Stimulated activated CD4-positive, alpha-beta T cell treated with anti-CD3 and anti-CD28 coated beads, Interleukin-2, amount 100 ng/mL, for 24 hours (primary cell): ENCODE results near the gene ANKRD1.
"Not testable (repeated sequence)": the region's sequence is repeated elsewhere in the genome, so short reads cannot be mapped to it uniquely, and the experiment has no call there.

Experiments
- DNase-seq, 2 donors: peaks; one replicate each; pipeline ENCODE4 v3.0.0-alpha.2; 2020

Gene ANKRD1

DNA sequence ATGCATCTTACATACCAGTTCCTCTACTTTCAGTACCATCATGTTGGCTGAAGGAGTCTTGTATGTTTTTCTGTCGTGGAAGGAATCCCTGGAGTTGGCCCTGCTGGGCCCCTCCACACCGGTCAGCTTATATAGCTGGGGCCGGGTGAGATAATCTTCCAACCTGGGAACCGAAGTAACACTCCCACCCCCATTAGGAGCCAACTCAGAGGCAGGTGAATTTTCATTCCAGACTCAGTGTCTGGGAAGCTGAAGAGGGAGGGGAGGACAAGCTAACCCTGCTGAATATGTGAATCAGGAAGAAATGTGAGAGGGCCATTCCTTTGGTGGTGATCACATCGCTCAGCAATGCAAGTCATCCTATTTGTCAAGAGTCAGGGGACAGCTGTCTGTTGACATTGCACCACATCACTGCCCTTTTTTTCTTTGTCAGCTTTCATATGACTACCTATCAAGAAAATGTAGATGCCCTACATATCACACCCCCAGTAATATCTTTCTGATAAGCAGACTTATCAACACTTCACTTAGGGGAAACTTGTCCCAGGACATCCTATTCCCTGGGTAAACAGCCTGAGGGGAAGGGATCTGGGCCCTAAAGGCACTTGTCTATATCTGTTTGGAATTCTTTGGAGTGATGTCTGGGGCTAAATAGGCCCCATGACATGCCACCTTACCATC lies at the start of gene ANKRD1:
TSS of gene ANKRD1 (minus strand) at position 102 of the 681 bp plus-strand sequence. CDS start at position 42, 60 bp downstream.
- DNase-seq = no peak

DNA sequence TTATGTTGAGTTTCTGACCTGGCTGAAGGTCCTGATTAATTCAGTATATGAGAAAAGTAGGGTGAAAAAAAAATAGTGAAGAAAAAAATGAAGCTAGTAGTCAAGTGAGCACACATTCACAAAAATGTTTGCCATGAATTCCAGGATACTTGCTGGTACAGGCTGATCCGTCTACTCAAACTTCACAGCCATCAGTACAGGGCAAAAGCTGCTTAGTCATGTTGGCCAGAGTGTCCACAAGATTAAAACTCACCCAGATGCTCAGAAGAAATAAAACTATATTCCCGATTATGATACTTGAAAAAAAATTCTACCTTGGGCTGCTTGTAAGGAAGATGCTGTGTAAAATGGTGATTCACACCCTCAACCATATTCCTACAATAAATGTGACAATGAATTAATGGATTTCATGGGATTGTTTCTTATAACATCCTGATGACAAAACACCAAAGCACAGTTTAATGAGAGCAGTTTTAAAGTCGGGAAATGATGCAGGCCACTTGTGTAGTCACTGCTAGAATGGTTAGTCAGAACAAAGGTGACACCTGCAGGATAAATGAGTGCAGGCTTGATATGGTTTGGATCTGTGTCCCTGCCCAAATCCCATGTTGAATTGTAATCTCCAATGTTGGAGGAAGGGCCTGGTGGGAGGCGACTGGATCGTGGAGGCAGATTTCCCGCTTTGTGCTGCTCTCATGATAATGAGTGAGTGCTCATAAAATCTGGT lies 49.2 kb upstream of the ANKRD1 start:
- DNase-seq = no peak

DNA sequence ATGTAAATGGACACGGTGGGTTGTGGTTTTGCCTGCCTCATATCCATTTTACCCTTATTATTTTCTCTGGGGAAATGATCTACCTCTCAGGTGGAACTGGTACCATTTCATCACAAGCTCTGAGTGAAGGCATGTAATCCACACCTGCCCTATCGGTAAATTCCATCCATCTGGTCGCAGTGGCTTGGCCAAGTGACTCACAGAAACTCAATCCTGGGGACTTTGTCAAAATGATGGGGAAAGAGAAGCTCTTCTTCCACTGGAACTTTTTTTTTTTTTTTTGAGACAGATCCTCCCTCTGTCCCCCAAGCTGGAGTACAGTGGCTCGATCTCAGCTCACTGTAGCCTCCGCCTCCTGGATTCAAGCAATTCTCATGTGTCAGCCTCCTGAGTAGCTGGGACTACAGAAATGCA lies 48.2 kb upstream of the ANKRD1 start:
- no peak for DNase-seq

DNA sequence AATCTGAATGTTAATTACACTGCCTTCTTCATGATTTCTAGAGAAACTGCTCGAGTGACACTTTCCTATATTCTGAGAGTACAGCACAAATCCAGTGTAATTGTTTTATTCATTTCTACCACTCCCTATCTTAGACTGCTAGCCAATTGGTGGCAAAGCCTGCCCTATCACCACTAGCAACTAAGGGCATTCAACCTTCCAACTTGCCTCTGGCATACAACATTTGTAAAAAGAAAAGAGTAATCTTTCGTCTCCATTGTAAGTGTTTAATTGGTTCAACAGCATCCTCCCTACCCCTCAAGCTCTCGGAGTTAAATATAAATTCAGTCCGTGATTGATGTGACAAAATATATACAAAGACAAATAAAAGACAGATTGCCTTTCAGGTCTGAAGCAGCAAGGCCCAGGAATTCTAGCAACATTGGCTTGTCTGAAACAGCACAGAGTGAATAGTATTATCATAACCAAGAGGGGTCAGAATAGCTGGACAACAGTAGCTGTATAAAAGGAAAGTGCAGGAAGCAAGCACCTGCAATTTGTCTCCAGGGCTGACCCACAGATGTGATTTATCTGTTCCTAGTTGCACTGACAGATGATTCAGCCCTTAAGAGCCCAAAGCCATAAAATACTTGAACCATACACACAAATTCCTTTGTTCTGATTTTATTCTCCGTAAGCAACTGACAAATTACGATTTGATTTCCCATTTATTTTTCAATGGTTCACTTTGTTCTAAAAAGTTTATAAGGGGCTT lies 47.6 kb upstream of the ANKRD1 start:
- no peak for DNase-seq

DNA sequence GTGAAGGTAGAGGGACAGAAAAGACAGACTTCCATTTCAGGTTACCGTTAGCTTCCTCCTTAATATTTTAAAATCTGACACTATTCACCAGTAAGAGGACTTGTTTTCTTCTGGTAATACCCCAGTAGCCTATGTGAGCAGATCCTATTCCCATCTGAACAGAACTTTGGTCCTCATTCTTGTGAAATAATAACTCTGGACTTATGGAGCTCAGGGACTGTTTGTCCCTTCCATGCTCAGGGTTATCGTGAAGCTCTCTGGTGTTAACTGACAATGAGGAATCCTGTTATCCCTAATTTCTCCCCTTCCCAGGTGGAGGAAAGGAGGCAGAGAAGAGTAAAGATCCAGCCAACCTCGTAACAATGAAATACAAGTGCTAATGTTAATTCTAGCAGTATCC lies 47.0 kb upstream of the ANKRD1 start:
- DNase-seq = no peak

DNA sequence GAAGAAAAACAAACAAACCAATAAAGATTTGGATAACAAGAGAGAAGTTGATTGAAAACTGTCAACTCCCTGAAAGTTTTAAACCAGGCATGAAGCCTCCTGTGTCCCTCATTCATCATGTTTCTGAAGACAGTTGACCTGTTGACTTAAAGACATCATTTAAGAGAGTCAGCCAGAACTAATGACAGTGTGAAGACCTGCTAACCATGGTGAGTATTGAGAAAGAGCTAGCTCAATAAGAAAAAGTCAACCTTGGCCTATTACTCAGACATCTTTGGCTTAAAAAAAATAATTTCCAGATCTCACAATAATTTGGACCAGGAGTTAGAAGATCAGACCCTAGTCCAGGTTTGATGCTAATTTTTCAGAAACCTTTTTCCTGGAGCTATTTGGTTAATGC lies 45.3 kb upstream of the ANKRD1 start:
- no peak for DNase-seq

DNA sequence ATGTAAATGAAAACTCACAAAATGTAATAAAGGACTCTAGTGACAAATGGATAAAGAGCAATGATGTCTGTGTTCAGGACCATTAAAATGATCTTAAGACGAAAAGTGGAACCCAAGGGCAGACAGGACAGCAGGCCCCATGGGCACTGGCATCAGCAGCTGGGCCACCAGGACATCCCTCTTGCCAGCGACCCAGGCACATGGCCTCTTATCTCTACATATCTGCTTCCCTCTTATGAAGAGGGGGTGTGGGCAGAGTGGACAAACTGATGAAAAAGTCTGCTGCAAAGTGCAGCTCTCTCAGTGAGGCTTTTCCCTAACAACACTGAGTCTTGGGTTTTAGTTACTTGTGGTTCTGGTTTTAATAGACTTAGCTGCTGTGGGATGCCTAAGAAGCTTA lies 44.8 kb upstream of the ANKRD1 start:
- no peak for DNase-seq

DNA sequence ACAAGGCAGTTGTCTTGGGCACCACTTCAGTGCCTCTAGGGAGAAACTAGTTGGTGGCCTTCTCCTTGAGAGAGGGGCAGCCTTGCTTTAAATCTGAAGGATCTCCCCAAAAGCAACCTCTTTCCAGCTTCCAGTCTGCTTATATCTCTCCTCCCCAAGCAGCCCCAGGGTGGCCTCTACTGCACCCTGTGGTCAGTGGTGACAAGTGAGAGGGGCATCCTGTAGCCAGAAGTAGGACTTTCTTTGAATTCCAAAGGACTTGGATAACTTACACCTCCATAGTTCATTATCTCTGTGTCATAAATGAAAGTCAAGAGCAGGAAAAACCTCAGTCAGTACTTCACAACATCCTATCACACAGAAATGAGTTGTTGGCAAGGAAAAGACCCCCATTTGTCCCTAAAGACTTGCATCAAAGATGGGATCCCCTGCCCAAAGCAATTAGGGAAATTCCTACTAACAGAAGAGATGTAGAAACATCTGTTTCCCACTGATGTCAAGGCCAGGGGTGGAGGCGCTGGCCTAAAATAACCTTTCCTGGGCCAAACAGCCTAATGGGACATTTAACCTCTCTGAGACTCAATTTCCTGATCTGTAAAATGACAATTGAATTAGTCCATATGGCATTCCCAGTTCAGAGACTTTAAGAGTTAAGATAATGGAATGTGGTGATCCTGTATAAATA lies 44.0 kb upstream of the ANKRD1 start:
- no peak for DNase-seq

DNA sequence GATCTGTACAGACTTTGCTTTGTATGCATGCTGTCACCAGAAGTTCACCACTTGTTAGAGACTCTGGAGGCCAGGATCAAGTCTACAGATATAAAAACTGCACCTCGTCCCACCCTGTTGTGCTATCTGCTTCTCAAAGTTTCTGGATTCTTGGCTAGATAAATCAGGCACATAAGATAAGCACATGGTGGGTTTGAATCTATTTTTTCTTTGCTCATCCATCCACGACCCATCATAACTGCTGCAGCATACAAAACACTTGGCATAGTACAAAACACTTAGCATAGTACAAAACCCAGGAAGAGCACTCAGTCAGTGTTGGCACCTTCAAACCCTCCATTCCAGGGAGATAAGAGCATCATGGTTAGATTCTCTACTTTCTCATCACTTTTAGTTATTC lies 42.4 kb upstream of the ANKRD1 start:
- no peak for DNase-seq

DNA sequence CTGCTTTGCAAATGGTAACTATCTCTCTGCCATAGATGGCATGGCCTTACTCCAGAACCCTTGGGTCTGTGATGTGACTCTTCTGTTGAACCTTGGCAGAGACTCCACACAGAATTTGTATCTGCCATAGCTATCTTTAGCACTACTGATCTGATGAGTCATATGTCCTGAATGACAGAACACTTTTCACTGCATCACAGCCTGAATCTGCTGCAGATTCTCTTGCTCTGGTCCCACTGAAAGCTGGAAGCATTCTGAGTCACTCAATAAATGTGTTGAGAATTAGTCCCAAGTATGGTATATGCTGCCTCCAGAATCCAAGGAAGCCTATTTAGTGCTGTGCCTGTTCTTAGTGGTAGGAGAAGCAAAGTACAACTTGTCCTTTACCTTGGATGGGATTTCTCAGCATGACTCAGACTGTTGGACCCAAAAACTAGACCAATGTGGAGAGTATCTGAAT lies 39.5 kb upstream of the ANKRD1 start:
- no peak for DNase-seq

DNA sequence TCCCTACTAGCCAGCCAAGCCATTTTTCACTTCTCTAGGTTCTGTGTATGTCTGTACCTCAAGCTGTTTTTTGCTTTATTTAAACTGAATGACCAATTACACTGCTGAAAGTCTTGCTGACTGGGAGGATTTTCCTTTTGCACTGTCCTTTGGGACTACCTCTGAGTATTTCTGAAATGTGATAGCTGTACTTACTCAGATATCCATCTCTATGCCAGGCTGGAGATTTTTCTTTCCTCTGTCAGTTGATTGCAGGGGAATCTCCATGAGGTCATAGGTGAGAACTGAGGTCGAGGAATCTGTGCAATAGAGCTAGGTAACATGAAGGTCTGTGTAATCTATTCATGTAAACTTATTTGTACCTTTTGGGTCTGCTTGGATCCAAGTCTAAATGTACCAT lies 38.9 kb upstream of the ANKRD1 start:
- DNase-seq = no peak

DNA sequence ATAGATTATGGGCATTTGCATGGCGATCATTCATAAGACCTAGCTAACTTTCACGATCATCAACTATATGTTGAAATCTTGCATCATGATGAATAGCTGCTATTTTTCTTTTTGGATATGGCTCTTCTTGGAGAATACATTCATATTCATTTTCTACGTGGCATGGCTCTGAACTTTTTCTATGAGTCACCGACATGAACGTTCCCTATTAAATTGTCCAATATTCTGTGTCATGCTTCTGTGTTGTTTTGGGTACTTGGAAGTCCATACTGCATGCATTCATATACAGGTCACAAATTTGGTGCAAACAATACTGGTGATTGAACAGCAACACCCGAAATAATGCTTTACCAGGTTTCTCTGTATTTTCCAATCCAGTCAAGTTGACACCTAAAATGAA lies 37.9 kb upstream of the ANKRD1 start:
- no peak for DNase-seq

DNA sequence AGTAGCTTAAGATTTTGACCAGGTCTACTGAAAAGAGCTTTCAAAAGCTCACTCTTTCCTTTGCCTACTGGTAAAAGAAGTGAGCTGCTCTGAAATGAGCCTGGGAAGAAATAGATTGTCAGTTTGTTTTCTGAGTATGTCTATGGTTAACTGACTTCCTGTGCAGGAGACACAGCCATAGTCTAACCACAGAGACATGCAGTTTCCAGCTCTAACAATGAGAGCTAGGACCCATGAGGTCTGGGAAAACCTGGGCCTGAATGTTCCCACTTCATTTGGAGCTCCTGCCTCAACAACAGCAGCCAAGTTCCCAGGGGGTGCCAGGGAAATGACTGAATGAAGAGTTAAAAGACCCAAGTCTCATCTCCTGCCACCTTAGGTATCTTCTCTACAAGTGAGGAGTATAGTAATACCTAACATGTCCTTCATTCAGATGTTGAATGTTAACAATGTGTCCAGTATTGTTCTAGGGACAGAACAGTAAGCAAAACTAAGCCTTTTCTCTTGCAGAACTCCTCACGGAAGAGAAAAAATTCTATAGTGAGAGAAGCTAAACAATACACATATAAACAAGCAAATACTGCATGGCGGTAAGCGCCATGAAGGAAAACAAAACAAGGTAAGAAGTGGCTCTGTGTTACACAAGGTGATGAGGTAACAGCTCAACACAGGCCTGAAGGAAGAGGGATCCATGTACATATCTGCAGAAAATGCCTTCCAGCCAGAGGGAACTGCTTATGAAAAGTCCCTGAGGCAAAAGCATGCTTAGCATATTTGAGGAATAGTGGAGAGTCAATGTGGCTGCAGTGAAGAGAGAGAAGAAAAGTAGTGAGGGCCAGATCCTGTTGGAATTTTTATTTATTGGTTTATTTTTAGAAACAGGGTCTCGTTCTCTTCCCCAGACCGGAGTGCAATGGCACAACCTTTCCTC lies 26.4 kb upstream of the ANKRD1 start:
- no peak for DNase-seq

DNA sequence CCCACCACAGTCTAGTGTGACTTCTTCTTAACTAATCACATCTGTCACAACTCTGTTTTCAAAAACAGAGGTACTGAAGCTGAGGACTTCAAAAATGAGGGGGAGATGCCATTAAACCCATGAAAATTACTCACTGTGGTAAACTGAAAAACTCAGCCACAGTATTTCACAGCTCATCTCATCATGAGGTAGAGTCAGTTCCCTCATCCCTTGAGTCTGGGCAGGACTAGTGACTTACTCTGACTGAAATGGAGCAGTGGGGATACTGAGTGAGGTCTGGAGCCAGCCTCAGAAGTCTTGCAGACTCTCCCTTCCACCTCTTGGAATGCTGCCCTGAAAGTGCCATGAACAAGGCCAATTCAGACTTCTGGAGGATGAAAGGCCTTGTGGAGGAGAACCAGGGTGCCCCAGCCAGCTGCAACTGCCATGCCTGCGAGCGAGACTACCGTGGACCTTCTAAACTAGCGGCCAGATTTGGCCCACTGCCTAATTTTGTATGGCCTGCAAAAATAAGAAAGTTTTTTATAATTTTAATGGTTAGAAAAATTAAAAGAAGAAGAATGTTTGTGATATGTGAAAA lies 24.7 kb upstream of the ANKRD1 start:
- DNase-seq = no peak

DNA sequence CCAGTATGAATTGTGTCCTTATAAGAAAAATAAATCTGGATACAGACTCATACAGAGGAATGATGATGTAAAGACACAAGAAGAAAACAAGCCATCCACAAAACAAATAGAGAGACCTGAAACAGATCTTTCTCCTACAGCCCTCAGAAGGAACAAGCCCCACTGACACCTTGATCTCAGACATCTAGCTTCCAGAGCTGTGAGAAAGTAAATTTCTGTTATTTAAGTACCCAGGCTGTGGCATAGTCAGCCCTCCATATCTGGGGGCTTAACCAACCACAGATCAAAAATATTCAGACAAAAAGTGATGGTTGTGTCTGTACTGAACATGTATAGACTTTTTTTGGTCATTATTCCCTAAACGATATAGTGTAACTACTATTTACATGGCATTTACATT lies 23.9 kb upstream of the ANKRD1 start:
- DNase-seq = no peak

DNA sequence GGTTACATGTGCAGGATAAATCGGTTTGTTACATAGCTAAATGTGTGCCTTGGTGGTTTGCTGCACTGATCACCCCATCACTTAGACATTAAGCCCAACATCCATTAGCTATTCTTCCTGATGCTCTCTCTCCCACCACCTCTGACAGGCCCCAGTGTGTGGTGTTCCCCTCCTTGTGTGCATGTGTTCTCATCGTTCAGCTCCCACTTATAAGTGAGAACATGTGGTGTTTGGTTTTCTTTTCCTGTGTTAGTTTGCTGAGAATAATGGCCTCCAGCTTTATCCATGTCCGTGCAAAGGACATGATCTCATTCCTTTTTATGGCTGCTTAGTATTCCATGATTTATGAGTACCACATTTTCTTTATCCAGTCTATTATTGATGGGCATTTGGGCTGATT lies 22.1 kb upstream of the ANKRD1 start:
- DNase-seq = not testable (repeated sequence)

DNA sequence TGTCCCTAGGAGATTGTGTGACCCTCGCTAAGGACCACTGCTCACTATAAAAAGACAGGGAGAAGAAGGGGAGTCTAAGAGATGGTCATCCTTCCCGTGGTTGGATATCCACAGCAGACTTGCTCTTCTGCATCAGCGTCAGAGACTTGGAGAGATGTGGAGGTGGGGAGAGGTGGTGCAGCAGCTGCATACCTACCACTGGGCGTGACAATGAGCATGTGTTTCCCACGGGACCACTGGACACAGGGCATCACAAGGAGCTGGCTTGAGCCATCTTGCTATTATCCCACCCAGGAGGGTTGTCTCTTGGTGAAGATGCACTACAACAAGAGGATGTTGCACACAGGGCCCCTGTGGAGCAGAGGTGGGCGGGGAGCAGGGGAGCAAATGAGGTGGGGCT lies 18.8 kb upstream of the ANKRD1 start:
- no peak for DNase-seq

DNA sequence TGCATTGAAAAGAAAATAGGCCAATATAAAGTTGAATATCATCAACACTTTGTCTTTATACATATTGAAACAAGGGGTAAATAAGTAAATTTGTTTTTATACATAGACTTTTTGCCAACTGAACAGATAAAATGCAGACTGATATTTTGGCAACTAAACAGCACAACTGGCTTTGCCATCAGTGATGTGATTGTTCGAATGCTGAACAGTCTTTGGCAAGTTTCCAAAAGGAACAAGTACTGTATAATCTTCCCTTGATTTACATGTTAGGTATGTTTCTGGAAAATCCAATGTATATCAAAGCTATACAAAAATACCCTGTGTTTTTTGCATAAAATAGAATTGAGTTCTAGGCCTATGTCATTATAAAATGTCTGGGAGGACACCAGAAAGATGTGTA lies 18.2 kb upstream of the ANKRD1 start:
- DNase-seq = no peak

DNA sequence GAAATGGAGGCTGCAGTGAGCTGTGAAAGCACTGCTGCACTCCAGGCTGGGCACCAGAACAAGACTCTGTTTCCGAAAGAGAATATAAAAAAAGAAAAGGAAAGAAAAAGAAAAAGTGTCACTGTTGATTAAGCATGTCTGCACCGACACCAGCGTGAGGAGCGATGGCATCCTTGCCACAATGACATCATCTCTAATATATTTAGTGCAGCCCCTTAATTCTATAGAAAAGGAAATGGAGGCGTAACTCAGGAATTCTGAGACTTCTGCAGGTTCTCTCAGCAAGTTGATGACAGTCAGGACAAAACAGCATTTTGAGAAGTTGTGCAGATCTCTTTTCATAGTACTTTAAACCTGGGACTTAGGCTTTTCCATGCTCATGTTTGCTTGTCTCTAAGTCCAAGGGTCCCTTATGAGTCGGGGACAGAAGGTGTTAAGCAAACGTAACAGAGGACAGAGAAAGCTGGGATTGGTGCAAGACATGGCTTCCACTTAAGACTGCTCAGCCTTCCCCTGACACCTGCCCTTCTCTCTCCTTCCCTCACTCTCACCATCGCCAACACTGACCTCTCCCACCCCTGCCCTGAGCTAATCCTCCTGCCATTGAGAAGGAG lies 16.9 kb upstream of the ANKRD1 start:
- no peak for DNase-seq

DNA sequence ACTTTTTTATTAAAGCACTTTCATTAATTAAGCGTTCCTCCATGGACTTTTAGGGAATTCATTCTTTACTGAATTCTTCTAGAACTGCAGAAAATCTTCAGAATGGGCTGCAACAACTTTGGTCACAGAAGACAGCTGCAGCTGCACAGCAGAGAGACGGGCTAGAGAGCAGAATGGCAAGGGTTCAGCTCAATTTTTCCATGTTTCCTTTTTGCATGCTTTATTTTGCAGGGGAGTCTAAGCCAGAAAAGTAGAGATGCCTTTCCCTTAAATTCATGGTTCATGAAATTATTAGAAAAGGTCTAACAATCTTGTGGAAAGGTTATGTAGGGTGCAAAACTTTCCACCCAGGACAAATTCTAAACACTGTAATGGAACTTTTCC lies 15.4 kb upstream of the ANKRD1 start:
- no peak for DNase-seq

DNA sequence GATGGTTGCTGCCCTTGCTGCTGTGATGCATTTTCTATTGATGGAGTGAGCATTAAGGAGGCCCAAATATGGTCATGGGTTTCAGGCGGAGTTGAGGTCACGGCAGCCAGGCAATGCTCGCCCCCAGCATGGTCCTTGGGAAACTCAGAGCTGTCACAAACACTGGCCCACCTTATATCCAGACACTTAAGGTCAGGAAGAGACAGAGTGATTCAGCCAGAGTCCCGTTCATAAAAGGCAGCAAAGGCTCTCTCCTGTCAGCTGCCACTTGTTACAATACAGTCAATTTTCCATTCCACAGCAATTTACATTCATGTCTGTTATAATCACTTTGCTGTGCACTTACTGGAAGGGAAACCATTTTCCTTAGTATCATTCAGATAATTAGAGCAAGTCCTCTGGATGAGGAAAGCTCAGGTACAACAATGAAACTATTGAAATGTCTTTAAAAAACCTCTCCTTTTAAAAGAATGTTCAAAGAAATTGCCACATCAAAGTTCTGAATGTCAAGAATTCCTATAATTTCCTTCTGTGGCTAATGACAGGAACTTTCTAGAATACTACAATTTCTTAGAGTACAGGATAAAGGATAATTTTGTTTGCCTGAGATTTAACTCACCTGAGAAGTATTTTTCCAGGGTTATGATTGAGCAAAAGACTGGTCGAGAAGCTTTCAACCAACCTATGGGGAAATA lies 14.8 kb upstream of the ANKRD1 start:
- no peak for DNase-seq
